ENCODE data around the gene CDHR5. TPM values are rescaled to one million over a fixed set of nuclear protein-coding genes. Genes with fewer than 3 reads are reported as not detected.

Gene CDHR5
- total and polyA plus RNA-seq, 3 donors from 2014 or later: 0.12 to 2.3 (median 0.63) TPM

- Histone ChIP-seq H3K27me3 (no peaks in the 10 kb centered on the region), H3K36me3 (ENCODE audit: low read depth, missing control alignments) (no peaks in the 10 kb centered on the region), H3K4me3 (peak overlapping the region; percentile 61 to 69), H3K4me1 (peaks cover 21% of the 10 kb centered on the region), H3K9me3 (no peaks in the 10 kb centered on the region), H3K27ac (peak overlapping the region; percentile 86 to 87)
- intact Hi-C loops (cut with DNase I; ENCODE audit: low total_unique reads): no loop called here
- WGBS, 2 donors: 0% methylated on average over 64 of the region's 123 CpGs; no CpG with 5 or more reads in 1 of the 2 donors
- DNase-seq: peak; percentile 94
- peak in 1 of 3 experiments; percentile 8 for TF ChIP-seq CTCF (IDR thresholded peaks at IDR 0.05)
- no peak for TF ChIP-seq POLR2A (IDR thresholded peaks at IDR 0.05)
These were observed 56.2 kb downstream of the CDHR5 start for GRCh38 chr11:568306-569157.

- no peaks in the 10 kb centered on the region for H3K9me3 ChIP-seq
- TF ChIP-seq POLR2A (IDR thresholded peaks at IDR 0.05) (no peak), CTCF (IDR thresholded peaks at IDR 0.05) (no peak)
- peak overlapping the region; percentile 59 to 61 for H3K4me3 ChIP-seq
- intact Hi-C loops (cut with DNase I; ENCODE audit: low total_unique reads): no loop called here
- peaks cover 14% of the 10 kb centered on the region for H3K4me1 ChIP-seq
- H3K27ac ChIP-seq: peak overlapping the region; percentile 68 to 87
- no peaks in the 10 kb centered on the region for H3K27me3 ChIP-seq
- DNase-seq: no peak
- WGBS, 2 donors: 20 to 55% methylated on average over 9 to 33 of the region's 41 CpGs
- H3K36me3 ChIP-seq (ENCODE audit: low read depth, missing control alignments): no peaks in the 10 kb centered on the region
These were observed 57.0 kb downstream of the CDHR5 start for GRCh38 chr11:567629-568292.

- Histone ChIP-seq H3K9me3 (no peaks in the 10 kb centered on the region), H3K36me3 (ENCODE audit: low read depth, missing control alignments) (no peaks in the 10 kb centered on the region), H3K27me3 (no peaks in the 10 kb centered on the region), H3K4me3 (no peak overlapping the region), H3K27ac (no peak overlapping the region), H3K4me1 (peaks cover 14% of the 10 kb centered on the region)
- no peak for DNase-seq
- WGBS, 2 donors: 85 to 92% methylated on average over 11 to 18 of the region's 18 CpGs
- TF ChIP-seq POLR2A (IDR thresholded peaks at IDR 0.05): no peak
- TF ChIP-seq CTCF (IDR thresholded peaks at IDR 0.05): no peak
- intact Hi-C loops (cut with DNase I; ENCODE audit: low total_unique reads): no loop called here
These were observed 57.6 kb downstream of the CDHR5 start for GRCh38 chr11:567011-567628.

MicroRNAs within 50 kb of the gene (microRNA counts, 767-probe panel; counts per million panel counts)
- microRNA hsa-miR-210: 0 to 152 counts per million in 2 donors

Small RNA genes within 50 kb of the gene (microRNA-seq; reads per million reads assigned to microRNA genes)
- gene MIR210 (ENCODE audit: borderline number of aligned reads in 2 of 2, borderline replicate concordance in 1 of 2): 91.8 to 96.0 reads per million in 2 donors

Small RNA genes within 50 kb of the gene (small RNA-seq; reads per million reads assigned to genes)
- 3.1 to 3.5 reads per million in 2 donors for gene MIR210

Other genes starting within 250 kb of the CDHR5 start
- gene PKP3, start 230.7 kb downstream of the CDHR5 start, total RNA-seq: 1 to 10 TPM; 1.6 to 3.1 TPM
- 1.2 TPM for gene PKP3, start 230.7 kb downstream of the CDHR5 start, polyA plus RNA-seq (ENCODE audit: insufficient read depth, low read depth, low replicate concordance)
- 10 to 100 TPM; 39.3 to 43.8 TPM for gene SIGIRR, start 210.0 kb downstream of the CDHR5 start, total RNA-seq
- gene SIGIRR, start 210.0 kb downstream of the CDHR5 start, polyA plus RNA-seq (ENCODE audit: insufficient read depth, low read depth, low replicate concordance): 35.5 TPM
- gene ANO9, start 182.9 kb downstream of the CDHR5 start, total RNA-seq: 1 to 10 TPM; 1.9 to 2.9 TPM
- gene ANO9, start 182.9 kb downstream of the CDHR5 start, polyA plus RNA-seq (ENCODE audit: insufficient read depth, low read depth, low replicate concordance): 1.6 TPM
- 100 to 1,000 TPM; 107 to 160 TPM for gene PTDSS2, start 174.7 kb downstream of the CDHR5 start, total RNA-seq
- gene PTDSS2, start 174.7 kb downstream of the CDHR5 start, polyA plus RNA-seq (ENCODE audit: insufficient read depth, low read depth, low replicate concordance): 116 TPM
- gene RNH1, start 117.7 kb downstream of the CDHR5 start, total RNA-seq: 100 to 1,000 TPM; 210 to 264 TPM
- gene RNH1, start 117.7 kb downstream of the CDHR5 start, polyA plus RNA-seq (ENCODE audit: insufficient read depth, low read depth, low replicate concordance): 211 TPM
- 10 to 100 TPM; 35.1 to 49.7 TPM for gene HRAS, start 89.4 kb downstream of the CDHR5 start, total RNA-seq
- gene HRAS, start 89.4 kb downstream of the CDHR5 start, polyA plus RNA-seq (ENCODE audit: insufficient read depth, low read depth, low replicate concordance): 31.4 TPM
- 10 to 100 TPM; 11.6 to 22.2 TPM for gene LRRC56, start 87.4 kb downstream of the CDHR5 start, total RNA-seq
- gene LRRC56, start 87.4 kb downstream of the CDHR5 start, polyA plus RNA-seq (ENCODE audit: insufficient read depth, low read depth, low replicate concordance): 23.5 TPM
- 10 to 100 TPM; 29.2 to 59.9 TPM for gene LMNTD2, start 64.2 kb downstream of the CDHR5 start, total RNA-seq
- 26.1 TPM for gene LMNTD2, start 64.2 kb downstream of the CDHR5 start, polyA plus RNA-seq (ENCODE audit: insufficient read depth, low read depth, low replicate concordance)
- gene RASSF7, start 64.0 kb downstream of the CDHR5 start, total RNA-seq: 10 to 100 TPM; 22.0 to 35.7 TPM
- 13.2 TPM for gene RASSF7, start 64.0 kb downstream of the CDHR5 start, polyA plus RNA-seq (ENCODE audit: insufficient read depth, low read depth, low replicate concordance)
- gene PHRF1, start 48.5 kb downstream of the CDHR5 start, total RNA-seq: 10 to 100 TPM; 62.9 to 74.4 TPM
- 30.2 TPM for gene PHRF1, start 48.5 kb downstream of the CDHR5 start, polyA plus RNA-seq (ENCODE audit: insufficient read depth, low read depth, low replicate concordance)
- gene IRF7, start 9.0 kb downstream of the CDHR5 start, total RNA-seq: 10 to 100 TPM; 13.0 to 30.1 TPM
- 9.9 TPM for gene IRF7, start 9.0 kb downstream of the CDHR5 start, polyA plus RNA-seq (ENCODE audit: insufficient read depth, low read depth, low replicate concordance)
- gene SCT, start 2.2 kb upstream of the CDHR5 start, total RNA-seq: 1 to 10 TPM; 3.4 to 9.3 TPM
- 1.5 TPM for gene SCT, start 2.2 kb upstream of the CDHR5 start, polyA plus RNA-seq (ENCODE audit: insufficient read depth, low read depth, low replicate concordance)
- gene DRD4, start 12.3 kb upstream of the CDHR5 start, total RNA-seq: 1 to 10 TPM; 2.0 to 3.3 TPM
- 1.5 TPM for gene DRD4, start 12.3 kb upstream of the CDHR5 start, polyA plus RNA-seq (ENCODE audit: insufficient read depth, low read depth, low replicate concordance)
- 100 to 1,000 TPM in 1 of 2 donors, 10 to 100 TPM in 1; 82.5 to 116 TPM for gene DEAF1, start 70.3 kb upstream of the CDHR5 start, total RNA-seq
- gene DEAF1, start 70.3 kb upstream of the CDHR5 start, polyA plus RNA-seq (ENCODE audit: insufficient read depth, low read depth, low replicate concordance): 47.9 TPM
- gene TMEM80, start 70.9 kb upstream of the CDHR5 start, total RNA-seq: 10 to 100 TPM; 72.8 to 74.5 TPM
- 38.9 TPM for gene TMEM80, start 70.9 kb upstream of the CDHR5 start, polyA plus RNA-seq (ENCODE audit: insufficient read depth, low read depth, low replicate concordance)
- gene EPS8L2, start 81.3 kb upstream of the CDHR5 start, total RNA-seq: 10 to 100 TPM; 27.3 to 29.1 TPM
- 14.3 TPM for gene EPS8L2, start 81.3 kb upstream of the CDHR5 start, polyA plus RNA-seq (ENCODE audit: insufficient read depth, low read depth, low replicate concordance)
- gene TALDO1, start 122.5 kb upstream of the CDHR5 start, total RNA-seq: 10 to 100 TPM; 84.8 to 88.1 TPM
- 86.6 TPM for gene TALDO1, start 122.5 kb upstream of the CDHR5 start, polyA plus RNA-seq (ENCODE audit: insufficient read depth, low read depth, low replicate concordance)
- 10 to 100 TPM; 80.9 to 84.2 TPM for gene GATD1, start 152.5 kb upstream of the CDHR5 start, total RNA-seq
- 64.3 TPM for gene GATD1, start 152.5 kb upstream of the CDHR5 start, polyA plus RNA-seq (ENCODE audit: insufficient read depth, low read depth, low replicate concordance)
- gene CEND1, start 165.1 kb upstream of the CDHR5 start, total RNA-seq: 1 to 10 TPM; 1.0 to 2.1 TPM
- 0.50 TPM for gene CEND1, start 165.1 kb upstream of the CDHR5 start, polyA plus RNA-seq (ENCODE audit: insufficient read depth, low read depth, low replicate concordance)
- 10 to 100 TPM; 39.7 to 42.4 TPM for gene SLC25A22, start 173.3 kb upstream of the CDHR5 start, total RNA-seq
- gene SLC25A22, start 173.3 kb upstream of the CDHR5 start, polyA plus RNA-seq (ENCODE audit: insufficient read depth, low read depth, low replicate concordance): 25.1 TPM
- gene PIDD1, start 180.3 kb upstream of the CDHR5 start, total RNA-seq: 10 to 100 TPM; 50.7 to 59.3 TPM
- gene PIDD1, start 180.3 kb upstream of the CDHR5 start, polyA plus RNA-seq (ENCODE audit: insufficient read depth, low read depth, low replicate concordance): 17.6 TPM
- 100 to 1,000 TPM; 193 to 864 TPM for gene RPLP2, start 185.0 kb upstream of the CDHR5 start, total RNA-seq
- 943 TPM for gene RPLP2, start 185.0 kb upstream of the CDHR5 start, polyA plus RNA-seq (ENCODE audit: insufficient read depth, low read depth, low replicate concordance)
- 100 to 1,000 TPM in 1 of 2 donors, 10 to 100 TPM in 1; 96.7 to 108 TPM for gene PNPLA2, start 194.0 kb upstream of the CDHR5 start, total RNA-seq
- gene PNPLA2, start 194.0 kb upstream of the CDHR5 start, polyA plus RNA-seq (ENCODE audit: insufficient read depth, low read depth, low replicate concordance): 86.7 TPM
- 1 to 10 TPM; 6.5 to 7.4 TPM for gene CRACR2B, start 203.0 kb upstream of the CDHR5 start, total RNA-seq
- 4.9 TPM for gene CRACR2B, start 203.0 kb upstream of the CDHR5 start, polyA plus RNA-seq (ENCODE audit: insufficient read depth, low read depth, low replicate concordance)
- gene CD151, start 208.0 kb upstream of the CDHR5 start, total RNA-seq: 100 to 1,000 TPM; 108 to 195 TPM
- gene CD151, start 208.0 kb upstream of the CDHR5 start, polyA plus RNA-seq (ENCODE audit: insufficient read depth, low read depth, low replicate concordance): 201 TPM
- 10 to 100 TPM; 32.9 to 48.4 TPM for gene POLR2L, start 217.6 kb upstream of the CDHR5 start, total RNA-seq
- 97.3 TPM for gene POLR2L, start 217.6 kb upstream of the CDHR5 start, polyA plus RNA-seq (ENCODE audit: insufficient read depth, low read depth, low replicate concordance)
- 10 to 100 TPM; 49.1 to 87.0 TPM for gene TSPAN4, start 217.9 kb upstream of the CDHR5 start, total RNA-seq
- 47.2 TPM for gene TSPAN4, start 217.9 kb upstream of the CDHR5 start, polyA plus RNA-seq (ENCODE audit: insufficient read depth, low read depth, low replicate concordance)

Measured in testis (tissue), 3 donors.